ENCODE results near the gene ING4.

The ING4 gene

GRCh38 chr12:6605421-6606330 is 57.2 kb downstream of the ING4 start:
- FAIRE-seq: no peak

- no peak for FAIRE-seq
Observed at GRCh38 chr12:6604259-6605029, 58.5 kb downstream of the ING4 start.

GRCh38 chr12:6603095-6603567 is 59.8 kb downstream of the ING4 start:
- no peak for FAIRE-seq

GRCh38 chr12:6602526-6602925 is 60.4 kb downstream of the ING4 start:
- FAIRE-seq: no peak
